Smooth muscle cell (in vitro differentiated cells): ENCODE results near the gene SKI. TPM values are rescaled to one million over a fixed set of nuclear protein-coding genes. Genes with fewer than 3 reads are reported as not detected.

Source experiments
- DNase-seq: peaks from one replicate; lab custom pipeline; 2025; ENCODE audit not compliant: unreplicated experiment; lab: John Stamatoyannopoulos, UW
- H2AFZ ChIP-seq: fragments of 200-600 bp; sonication (generic); 2 replicates; pipeline ENCODE4 v1.6.0; 2016; ENCODE audit warnings: antibody characterized with exemption, low read depth, mild to moderate bottlenecking
- H3F3A ChIP-seq: fragments of 200-600 bp; sonication (generic); 2 replicates; pipeline ENCODE4 v1.6.0; 2017; ENCODE audit warnings: antibody characterized with exemption, low read depth
- H3K27ac ChIP-seq: fragments of 200-600 bp; sonication (generic); 2 replicates; pipeline ENCODE4 v1.5.1; 2016; ENCODE audit warnings: low read depth, mild to moderate bottlenecking
- H3K27me3 ChIP-seq: fragments of 200-600 bp; sonication (generic); 2 replicates; pipeline ENCODE4 v1.6.1; 2016; ENCODE audit warnings: low read depth, mild to moderate bottlenecking
- H3K36me3 ChIP-seq: fragments of 200-600 bp; sonication (generic); 2 replicates; pipeline ENCODE4 v1.5.1; 2016; ENCODE audit warnings: low read depth
- H3K4me1 ChIP-seq: fragments of 200-600 bp; sonication (generic); 2 replicates; pipeline ENCODE4 v1.5.1; 2016; ENCODE audit warnings: low read depth
- H3K4me2 ChIP-seq: fragments of 200-600 bp; sonication (generic); 2 replicates; pipeline ENCODE4 v1.6.0; 2016; ENCODE audit warnings: mild to moderate bottlenecking
- H3K4me3 ChIP-seq: fragments of 200-600 bp; sonication (generic); 2 replicates; pipeline ENCODE4 v1.5.1; 2016; ENCODE audit warnings: mild to moderate bottlenecking
- H3K79me2 ChIP-seq: fragments of 200-600 bp; sonication (generic); 2 replicates; pipeline ENCODE4 v1.6.0; 2016; ENCODE audit warnings: low read depth, mild to moderate bottlenecking
- H3K9ac ChIP-seq: fragments of 200-600 bp; sonication (generic); 2 replicates; pipeline ENCODE4 v1.6.0; 2016; ENCODE audit warnings: low read depth
- H3K9me3 ChIP-seq: fragments of 200-600 bp; sonication (generic); replicated peaks from 2 replicates; pipeline ENCODE4 v1.5.1; 2016; ENCODE audit warnings: low read depth
- H4K20me1 ChIP-seq: fragments of 200-600 bp; sonication (generic); 2 replicates; pipeline ENCODE4 v1.6.0; 2016; ENCODE audit warnings: low read depth
- CTCF ChIP-seq: fragments of 200-600 bp; sonication (generic); IDR thresholded peaks from 2 replicates; pipeline ENCODE4 v1.5.1; 2017; ENCODE audit warnings: borderline replicate concordance, mild to moderate bottlenecking, antibody characterized with exemption; ENCODE audit not compliant: insufficient read depth, poor library complexity, severe bottlenecking
- WGBS: methylation state at CpG from one replicate; pipeline ENCODE4 v1.1.7; 2016; ENCODE audit warnings: low lambda C conversion rate; 5-methylcytosine and 5-hydroxymethylcytosine counted together
- polyA plus RNA-seq: library from polyadenylated mRNA; unstranded; fragments of >200 nt; fragmentation: Nextera tagmentation; extraction: Ambion mirVana; gene quantifications from 2 replicates; pipeline ENCODE4 v1.2.1, GENCODE V29; 2016
- total RNA-seq: library from RNA; depleted of rRNA; stranded (reverse); fragments of >200 nt; gene quantifications from 2 replicates; pipeline ENCODE4 v1.2.3, GENCODE V29; 2014

The SKI gene
- total and polyA plus RNA-seq, 2 experiments from 2014 or later: 4.2 to 19.6 TPM

GRCh38 chr1:2290595-2291510 lies 62.7 kb downstream of the SKI start:
- Histone ChIP-seq H3F3A (no peaks in the 10 kb centered on the region), H3K4me2 (no peak overlapping the region), H3K27ac (peak overlapping the region; percentile 15), H3K4me1 (peaks cover 7% of the 10 kb centered on the region), H3K9ac (no peak overlapping the region), H3K27me3 (no peaks in the 10 kb centered on the region), H3K4me3 (no peak overlapping the region), H3K79me2 (peaks cover 100% of the 10 kb centered on the region), H2AFZ (no peak overlapping the region), H4K20me1 (peaks cover 99% of the 10 kb centered on the region), H3K9me3 (no peaks in the 10 kb centered on the region), H3K36me3 (no peaks in the 10 kb centered on the region)
- DNase-seq: no peak
- TF ChIP-seq CTCF: no peak
- 84% methylated on average over 40 of the region's 41 CpGs for WGBS

GRCh38 chr1:2291577-2291976 lies 63.5 kb downstream of the SKI start:
- no peaks in the 10 kb centered on the region for H3K27me3 ChIP-seq
- H3K9ac ChIP-seq: no peak overlapping the region
- no peaks in the 10 kb centered on the region for H3F3A ChIP-seq
- peaks cover 100% of the 10 kb centered on the region for H3K79me2 ChIP-seq
- no peak overlapping the region for H2AFZ ChIP-seq
- no peaks in the 10 kb centered on the region for H3K9me3 ChIP-seq
- H3K4me1 ChIP-seq: peaks cover 7% of the 10 kb centered on the region
- H3K36me3 ChIP-seq: no peaks in the 10 kb centered on the region
- H3K4me3 ChIP-seq: no peak overlapping the region
- WGBS: 95% methylated on average over 5 of the region's 5 CpGs
- H4K20me1 ChIP-seq: peaks cover 99% of the 10 kb centered on the region
- H3K4me2 ChIP-seq: no peak overlapping the region
- no peak for DNase-seq
- no peak overlapping the region for H3K27ac ChIP-seq
- TF ChIP-seq CTCF: no peak

GRCh38 chr1:2292725-2293450 lies 64.8 kb downstream of the SKI start:
- H3F3A ChIP-seq: no peaks in the 10 kb centered on the region
- H3K9me3 ChIP-seq: no peaks in the 10 kb centered on the region
- H3K79me2 ChIP-seq: peaks cover 100% of the 10 kb centered on the region
- no peak for DNase-seq
- peaks cover 7% of the 10 kb centered on the region for H3K4me1 ChIP-seq
- H3K4me2 ChIP-seq: no peak overlapping the region
- no peak for TF ChIP-seq CTCF
- H3K36me3 ChIP-seq: no peaks in the 10 kb centered on the region
- no peak overlapping the region for H3K9ac ChIP-seq
- peaks cover 99% of the 10 kb centered on the region for H4K20me1 ChIP-seq
- no peak overlapping the region for H2AFZ ChIP-seq
- WGBS: 92% methylated on average over 30 of the region's 30 CpGs
- H3K27me3 ChIP-seq: no peaks in the 10 kb centered on the region
- no peak overlapping the region for H3K4me3 ChIP-seq
- no peak overlapping the region for H3K27ac ChIP-seq
